Esophagus squamous epithelium (tissue), 5 donors: ENCODE data around the gene DAND5. TPM values are rescaled to one million over a fixed set of nuclear protein-coding genes. Genes with fewer than 3 reads are reported as not detected.

ENCODE experiments used
- DNase-seq: peaks from one replicate; lab custom pipeline; 2025; lab: John Stamatoyannopoulos, UW
- H3K27ac ChIP-seq, 4 donors: fragments of 200-600 bp; sonication (generic); one replicate each; pipeline ENCODE4 v1.5.1; 2016 to 2019; ENCODE audit warnings: mild to moderate bottlenecking in 1 of 4
- H3K27me3 ChIP-seq, 4 donors: fragments of 200-600 bp; sonication (generic); 1 replicate in 3 of 4; 2 replicates in 1 of 4; pipeline versions ENCODE4 v1.5.1 to v1.6.0; 2017 to 2021; ENCODE audit warnings: antibody characterized with exemption in 1 of 4
- H3K36me3 ChIP-seq, 3 donors: fragments of 200-600 bp; sonication (generic); one replicate each; pipeline ENCODE4 v1.5.1; 2016 to 2019
- H3K4me1 ChIP-seq, 3 donors: fragments of 200-600 bp; sonication (generic); one replicate each; pipeline ENCODE4 v1.5.1; 2017 to 2019
- H3K4me3 ChIP-seq, 4 donors: fragments of 200-600 bp; sonication (generic); 1 replicate in 3 of 4; 2 replicates in 1 of 4; pipeline ENCODE4 v1.5.1; 2016 to 2019; ENCODE audit warnings: mild to moderate bottlenecking in 2 of 4, moderate library complexity in 1 of 4
- H3K9me3 ChIP-seq, 3 donors: fragments of 200-600 bp; sonication (generic); one replicate each; pipeline ENCODE4 v1.5.1; 2016 to 2019
- POLR2A ChIP-seq, 4 donors: fragments of 450-650 bp; IDR thresholded peaks; one replicate each; pipeline ENCODE4 v1.6.1; 2017; ENCODE audit warnings: antibody characterized with exemption in 4 of 4, mild to moderate bottlenecking in 4 of 4, moderate library complexity in 3 of 4
- WGBS, 2 donors: methylation state at CpG; one replicate each; pipeline ENCODE4 v1.1.5; 2018; 5-methylcytosine and 5-hydroxymethylcytosine counted together
- intact Hi-C: fragments of 100-400 bp; cut with DNase I; formaldehyde crosslinking; loops from one replicate; pipeline ENCODE4 v1.15.0; 2022
- total RNA-seq, 4 donors: library from RNA; depleted of rRNA; stranded (reverse); fragments of >200 nt; gene quantifications; one replicate each; pipeline ENCODE4 v1.1.0, GENCODE V29; 2016
- TF ChIP-seq, protein P1 (sequence below), 6 experiments: fragments of 450-650 bp in 4 of 6; fragments of 200-600 bp in 2 of 6; sonication (generic) in 2 of 6; IDR thresholded peaks; one replicate each; pipeline ENCODE4 v1.5.1; 2016 to 2019; ENCODE audit warnings: antibody characterized with exemption in 6 of 6, mild to moderate bottlenecking in 4 of 6, moderate library complexity in 4 of 6
- donor health status: DM: yes; HTN: yes; CAD: no.

DAND5 gene
- total RNA-seq, 4 donors from 2014 or later, result not detected

DNA sequence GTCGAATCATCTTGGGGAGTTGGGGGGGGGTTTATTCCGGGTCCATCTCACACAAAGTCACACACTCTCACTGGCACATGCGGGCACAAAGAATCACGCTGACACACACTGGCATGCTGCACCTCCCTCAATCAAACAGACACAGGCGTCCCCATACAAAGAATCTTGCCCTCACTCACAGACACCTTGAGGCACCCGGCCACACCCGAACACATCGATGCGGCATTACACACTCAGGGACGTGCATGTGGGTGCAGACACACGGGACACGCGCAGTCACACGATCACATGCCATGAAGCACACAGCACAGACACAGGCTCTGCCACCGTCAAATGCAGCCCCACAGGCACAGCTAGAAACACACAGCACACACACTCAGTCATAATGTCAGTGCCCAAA lies 33.7 kb downstream of the DAND5 start:
- no peak for DNase-seq
- peaks cover 73 to 100% (median 93%) of the 10 kb centered on the region in 3 donors for H3K4me1 ChIP-seq
- TF ChIP-seq, protein P1, sequence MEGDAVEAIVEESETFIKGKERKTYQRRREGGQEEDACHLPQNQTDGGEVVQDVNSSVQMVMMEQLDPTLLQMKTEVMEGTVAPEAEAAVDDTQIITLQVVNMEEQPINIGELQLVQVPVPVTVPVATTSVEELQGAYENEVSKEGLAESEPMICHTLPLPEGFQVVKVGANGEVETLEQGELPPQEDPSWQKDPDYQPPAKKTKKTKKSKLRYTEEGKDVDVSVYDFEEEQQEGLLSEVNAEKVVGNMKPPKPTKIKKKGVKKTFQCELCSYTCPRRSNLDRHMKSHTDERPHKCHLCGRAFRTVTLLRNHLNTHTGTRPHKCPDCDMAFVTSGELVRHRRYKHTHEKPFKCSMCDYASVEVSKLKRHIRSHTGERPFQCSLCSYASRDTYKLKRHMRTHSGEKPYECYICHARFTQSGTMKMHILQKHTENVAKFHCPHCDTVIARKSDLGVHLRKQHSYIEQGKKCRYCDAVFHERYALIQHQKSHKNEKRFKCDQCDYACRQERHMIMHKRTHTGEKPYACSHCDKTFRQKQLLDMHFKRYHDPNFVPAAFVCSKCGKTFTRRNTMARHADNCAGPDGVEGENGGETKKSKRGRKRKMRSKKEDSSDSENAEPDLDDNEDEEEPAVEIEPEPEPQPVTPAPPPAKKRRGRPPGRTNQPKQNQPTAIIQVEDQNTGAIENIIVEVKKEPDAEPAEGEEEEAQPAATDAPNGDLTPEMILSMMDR (IDR thresholded peaks at IDR 0.05), result no peak
- no peak for TF ChIP-seq POLR2A (IDR thresholded peaks at IDR 0.05)
- intact Hi-C loops, result no loop called here
- peak overlapping the region in 3 of 4 donors; percentile 38 to 64 (median 44) for H3K4me3 ChIP-seq
- H3K36me3 ChIP-seq, result no peaks in the 10 kb centered on the region
- H3K27me3 ChIP-seq, result no peaks in the 10 kb centered on the region
- no peaks in the 10 kb centered on the region for H3K9me3 ChIP-seq
- peak overlapping the region; percentile 91 to 98 (median 94) for H3K27ac ChIP-seq
- 30 to 64% methylated on average over 8 to 14 of the region's 15 CpGs for WGBS, 2 donors

DNA sequence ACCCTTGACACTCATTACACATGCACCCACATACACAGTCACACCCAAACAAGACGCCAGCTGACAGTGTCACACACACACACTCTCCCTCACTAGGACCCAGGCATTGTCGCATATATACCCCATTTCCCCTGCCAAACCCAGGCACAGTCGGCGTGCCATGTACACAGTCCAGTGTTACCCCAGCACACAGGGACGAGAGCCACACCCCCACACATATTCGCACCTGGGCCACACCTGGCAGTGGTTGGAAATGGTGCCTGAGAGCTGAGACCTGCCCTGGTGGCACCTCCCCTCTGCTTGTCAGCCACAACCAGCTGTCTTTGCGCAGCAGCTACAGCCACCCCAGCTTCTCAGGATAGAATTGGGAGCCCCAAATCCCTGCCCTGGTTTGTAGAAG lies 34.9 kb downstream of the DAND5 start:
- DNase-seq, result no peak
- no peak overlapping the region for H3K4me3 ChIP-seq
- TF ChIP-seq, protein P1 (IDR thresholded peaks at IDR 0.05), result no peak
- no peak for TF ChIP-seq POLR2A (IDR thresholded peaks at IDR 0.05)
- peaks cover 84 to 100% (median 96%) of the 10 kb centered on the region in 3 donors for H3K4me1 ChIP-seq
- H3K27me3 ChIP-seq, result no peaks in the 10 kb centered on the region
- intact Hi-C loops, result no loop called here
- H3K9me3 ChIP-seq, result no peaks in the 10 kb centered on the region
- H3K27ac ChIP-seq, result peak overlapping the region; percentile 91 to 98 (median 94)
- peaks cover 0 to 5% (median 0%) of the 10 kb centered on the region in 3 donors for H3K36me3 ChIP-seq
- WGBS, 2 donors, result 30 to 40% methylated on average over 1 to 7 of the region's 7 CpGs

DNA sequence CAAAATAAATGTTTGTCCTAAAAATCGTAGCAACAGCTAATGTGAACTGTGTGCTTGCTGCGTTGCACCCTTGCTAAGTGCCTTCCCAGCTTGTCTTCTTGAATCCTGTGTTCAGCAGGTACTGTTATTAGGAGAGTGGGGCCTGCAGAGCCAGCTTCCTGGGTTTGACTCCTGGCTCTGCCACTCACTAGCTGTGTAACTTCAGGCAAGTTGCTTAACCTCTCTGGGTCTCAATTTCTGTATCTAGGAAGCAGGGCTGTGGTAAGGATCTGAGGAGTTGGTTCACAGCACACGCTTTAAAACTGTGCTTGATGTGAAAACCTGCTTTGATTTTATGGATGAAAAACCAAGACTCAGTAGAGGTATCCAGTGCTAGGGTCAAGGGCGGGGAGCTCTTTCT lies 35.9 kb downstream of the DAND5 start:
- Histone ChIP-seq H3K9me3 (no peaks in the 10 kb centered on the region), H3K27me3 (peaks cover 0 to 9% (median 0%) of the 10 kb centered on the region in 4 donors), H3K4me3 (no peak overlapping the region), H3K4me1 (peaks cover 86 to 100% (median 96%) of the 10 kb centered on the region in 3 donors), H3K27ac (peak overlapping the region; percentile 90 to 98 (median 92)), H3K36me3 (peaks cover 0 to 5% (median 0%) of the 10 kb centered on the region in 3 donors)
- TF ChIP-seq, protein P1 (IDR thresholded peaks at IDR 0.05), result no peak
- TF ChIP-seq POLR2A (IDR thresholded peaks at IDR 0.05), result no peak
- intact Hi-C loops, result no loop called here
- no peak for DNase-seq
- WGBS, 2 donors, result 75 to 81% methylated on average over 4 of the region's 4 CpGs

DNA sequence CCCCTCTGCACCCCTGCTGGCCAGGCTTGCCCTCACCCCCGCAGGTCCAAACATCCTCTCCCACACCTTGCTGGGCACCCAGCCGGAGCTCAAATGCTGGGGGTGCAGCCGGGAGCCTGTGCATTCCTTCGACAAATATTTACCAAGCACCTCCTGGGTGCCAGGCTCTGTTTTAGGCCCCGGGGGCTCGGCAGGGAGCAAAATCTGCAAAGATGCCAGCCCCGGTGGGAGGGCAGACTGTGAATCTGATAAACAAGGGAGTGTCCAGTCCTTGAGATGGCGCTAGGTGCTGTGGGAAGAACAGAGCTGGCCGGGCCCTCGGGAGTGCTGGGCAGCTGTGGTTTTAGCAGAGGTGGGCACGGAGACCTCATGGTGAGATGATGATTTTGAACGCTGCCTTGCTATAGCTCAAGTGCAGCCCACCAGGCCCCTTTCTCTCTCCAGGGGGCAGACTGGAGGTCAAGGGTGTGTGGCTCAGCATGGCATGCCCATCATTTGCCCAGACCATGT lies 36.5 kb downstream of the DAND5 start:
- Histone ChIP-seq H3K9me3 (no peaks in the 10 kb centered on the region), H3K4me3 (peak overlapping the region in 2 of 4 donors; percentile 21 to 37), H3K27me3 (peaks cover 0 to 15% (median 0%) of the 10 kb centered on the region in 4 donors), H3K36me3 (peaks cover 0 to 5% (median 0%) of the 10 kb centered on the region in 3 donors), H3K4me1 (peaks cover 87 to 100% (median 96%) of the 10 kb centered on the region in 3 donors), H3K27ac (peak overlapping the region; percentile 90 to 98 (median 92))
- no peak for DNase-seq
- TF ChIP-seq POLR2A (IDR thresholded peaks at IDR 0.05), result no peak
- TF ChIP-seq, protein P1 (IDR thresholded peaks at IDR 0.05), result no peak
- WGBS, 2 donors, result 41 to 50% methylated on average over 1 to 6 of the region's 12 CpGs
- intact Hi-C loops, result no loop called here

DNA sequence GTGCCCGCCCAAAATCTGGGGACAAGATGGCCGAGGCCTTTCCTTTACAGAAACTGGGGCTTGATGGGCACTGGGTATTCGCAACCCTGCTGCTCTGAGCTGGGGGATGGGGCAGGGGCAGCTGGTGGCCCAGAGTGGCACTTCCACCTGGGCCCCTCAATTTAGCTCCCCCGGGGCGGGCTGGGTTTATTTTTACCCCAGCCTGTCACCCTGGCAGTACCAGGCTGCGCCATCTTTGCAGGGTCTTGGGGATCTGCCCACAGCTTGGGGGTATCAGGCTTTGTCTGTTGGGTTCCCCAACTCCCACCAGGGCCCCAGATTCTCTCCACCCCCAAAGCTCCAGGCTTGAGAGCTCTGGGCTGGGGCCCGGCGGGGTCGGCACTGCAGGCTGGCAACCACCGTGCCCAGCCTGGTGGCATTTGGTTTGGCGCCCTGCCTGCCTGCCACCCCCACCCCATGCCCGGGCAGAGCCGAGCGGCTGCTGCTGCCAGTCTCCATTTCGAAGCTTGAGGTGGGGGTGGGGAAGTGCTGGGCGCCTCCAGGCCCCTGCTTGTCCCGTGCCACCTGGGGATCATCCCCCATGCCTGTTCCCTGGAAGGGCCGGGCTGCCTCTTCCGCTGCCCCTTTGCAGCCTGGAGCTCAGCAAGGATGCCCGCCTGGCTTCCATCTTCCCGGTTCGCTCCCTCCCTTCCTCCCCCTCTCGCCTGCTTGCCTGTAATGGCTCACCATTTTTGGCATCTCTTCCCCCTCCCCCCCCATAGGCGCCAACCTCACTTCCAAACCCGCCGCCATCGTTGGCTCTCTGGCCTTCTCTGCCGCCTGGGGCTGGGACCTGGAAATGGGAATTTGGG lies 37.3 kb downstream of the DAND5 start:
- Histone ChIP-seq H3K27me3 (peaks cover 0 to 23% (median 0%) of the 10 kb centered on the region in 4 donors), H3K9me3 (no peaks in the 10 kb centered on the region), H3K4me1 (peaks cover 87 to 100% (median 96%) of the 10 kb centered on the region in 3 donors), H3K36me3 (peaks cover 0 to 5% (median 0%) of the 10 kb centered on the region in 3 donors), H3K27ac (peak overlapping the region; percentile 90 to 98 (median 92)), H3K4me3 (peak overlapping the region in 3 of 4 donors; percentile 17 to 37 (median 21))
- no peak for TF ChIP-seq POLR2A (IDR thresholded peaks at IDR 0.05)
- TF ChIP-seq, protein P1 (IDR thresholded peaks at IDR 0.05), result no peak
- WGBS, 2 donors, result 47 to 59% methylated on average over 11 to 16 of the region's 28 CpGs
- no peak for DNase-seq
- intact Hi-C loops, result no loop called here
